ENCODE data around the gene CYP26C1.
"Not testable (repeated sequence)": the region's sequence is repeated elsewhere in the genome, so short reads cannot be mapped to it uniquely, and the experiment has no call there.

Gene CYP26C1

GRCh38 chr10:93079663-93080349 is 19.2 kb downstream of the CYP26C1 start:
- DNase-seq (ENCODE audit: low read depth), result no peak

GRCh38 chr10:93080350-93081046 is 19.9 kb downstream of the CYP26C1 start:
- DNase-seq (ENCODE audit: low read depth), result peak; percentile 17

GRCh38 chr10:93081318-93081717 is 20.7 kb downstream of the CYP26C1 start:
- DNase-seq (ENCODE audit: low read depth), result no peak

GRCh38 chr10:93081834-93082233 is 21.2 kb downstream of the CYP26C1 start:
- no peak for DNase-seq (ENCODE audit: low read depth)

- no peak for DNase-seq (ENCODE audit: low read depth)
Measured at GRCh38 chr10:93083743-93084539, 23.3 kb downstream of the CYP26C1 start.

GRCh38 chr10:93085272-93085859 is 24.8 kb downstream of the CYP26C1 start:
- DNase-seq (ENCODE audit: low read depth), result no peak

GRCh38 chr10:93086289-93086688 is 25.7 kb downstream of the CYP26C1 start:
- no peak for DNase-seq (ENCODE audit: low read depth)

GRCh38 chr10:93087846-93088245 is 27.2 kb downstream of the CYP26C1 start:
- no peak for DNase-seq (ENCODE audit: low read depth)

- no peak for DNase-seq (ENCODE audit: low read depth)
Measured at GRCh38 chr10:93088466-93088865, 27.9 kb downstream of the CYP26C1 start.

- no peak for DNase-seq (ENCODE audit: low read depth)
Measured at GRCh38 chr10:93090619-93091018, 30.0 kb downstream of the CYP26C1 start.

GRCh38 chr10:93091960-93092359 is 31.4 kb downstream of the CYP26C1 start:
- DNase-seq (ENCODE audit: low read depth), result no peak

- DNase-seq (ENCODE audit: low read depth), result no peak
Measured at GRCh38 chr10:93095225-93095624, 34.6 kb downstream of the CYP26C1 start.

GRCh38 chr10:93096901-93097300 is 36.3 kb downstream of the CYP26C1 start:
- no peak for DNase-seq (ENCODE audit: low read depth)

- no peak for DNase-seq (ENCODE audit: low read depth)
Measured at GRCh38 chr10:93097386-93097785, 36.8 kb downstream of the CYP26C1 start.

- DNase-seq (ENCODE audit: low read depth), result no peak
Measured at GRCh38 chr10:93098816-93099215, 38.2 kb downstream of the CYP26C1 start.

- no peak for DNase-seq (ENCODE audit: low read depth)
Measured at GRCh38 chr10:93099670-93100069, 39.1 kb downstream of the CYP26C1 start.

- not testable (repeated sequence) for DNase-seq (ENCODE audit: low read depth)
Measured at GRCh38 chr10:93101148-93101547, 40.5 kb downstream of the CYP26C1 start.

- DNase-seq (ENCODE audit: low read depth), result no peak
Measured at GRCh38 chr10:93103953-93104352, 43.4 kb downstream of the CYP26C1 start.

- no peak for DNase-seq (ENCODE audit: low read depth)
Measured at GRCh38 chr10:93106631-93107072, 46.1 kb downstream of the CYP26C1 start.

- DNase-seq (ENCODE audit: low read depth), result no peak
Measured at GRCh38 chr10:93110472-93111146, 50.0 kb downstream of the CYP26C1 start.

- DNase-seq (ENCODE audit: low read depth), result no peak
Measured at GRCh38 chr10:93113042-93113441, 52.4 kb downstream of the CYP26C1 start.
